Stimulated activated CD4-positive, alpha-beta T cell treated with anti-CD3 and anti-CD28 coated beads, Interleukin-4, amount 100 ng/mL, for 24 hours (primary cell): Measurements from ENCODE around the gene PCSK6.
"Not testable (repeated sequence)": the region's sequence is repeated elsewhere in the genome, so short reads cannot be mapped to it uniquely, and the experiment has no call there.

Experiments used
- DNase-seq: peaks from one replicate; pipeline ENCODE4 v3.0.0-alpha.2; 2020

PCSK6 gene

DNA sequence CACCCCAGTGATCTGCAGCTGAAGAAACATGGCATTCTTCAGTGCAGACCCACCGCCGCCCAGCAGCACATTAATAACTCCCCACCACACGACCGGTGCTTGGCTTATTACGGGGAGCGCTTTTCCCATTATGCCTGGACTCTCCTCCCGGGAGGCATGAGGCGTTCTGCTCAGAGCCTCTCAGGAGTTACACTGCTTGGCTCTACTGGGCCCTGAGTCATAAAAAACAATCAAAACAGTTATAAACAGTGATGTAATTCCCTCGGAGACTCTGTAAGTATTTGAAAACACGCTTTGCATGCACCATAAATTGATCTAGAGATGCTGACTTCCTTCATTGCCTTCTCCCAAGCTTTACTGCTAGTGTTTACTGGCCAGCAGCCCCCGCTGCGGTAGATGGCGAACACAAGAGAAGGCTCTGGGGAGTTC, 117.3 kb downstream of the PCSK6 start:
- no peak for DNase-seq

DNA sequence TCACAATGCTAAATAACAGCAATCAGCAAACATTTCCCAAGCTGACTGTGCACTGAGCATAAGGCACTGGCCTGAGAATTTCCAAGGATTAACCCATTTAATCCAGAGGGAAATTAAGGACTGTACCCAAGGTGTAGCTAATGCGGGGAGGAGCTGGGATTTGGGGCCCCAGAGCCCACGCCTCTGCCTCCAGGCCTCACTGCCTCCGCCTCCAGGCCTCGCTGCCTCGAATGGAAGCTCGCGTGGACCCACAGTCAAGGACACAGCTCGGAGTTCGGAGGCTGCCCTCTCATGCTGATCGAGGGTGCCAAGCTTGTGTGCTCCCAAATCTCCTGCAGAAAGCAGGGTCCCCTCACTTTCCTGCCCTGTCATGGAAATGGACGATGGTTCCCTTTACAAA, 118.0 kb downstream of the PCSK6 start:
- no peak for DNase-seq

DNA sequence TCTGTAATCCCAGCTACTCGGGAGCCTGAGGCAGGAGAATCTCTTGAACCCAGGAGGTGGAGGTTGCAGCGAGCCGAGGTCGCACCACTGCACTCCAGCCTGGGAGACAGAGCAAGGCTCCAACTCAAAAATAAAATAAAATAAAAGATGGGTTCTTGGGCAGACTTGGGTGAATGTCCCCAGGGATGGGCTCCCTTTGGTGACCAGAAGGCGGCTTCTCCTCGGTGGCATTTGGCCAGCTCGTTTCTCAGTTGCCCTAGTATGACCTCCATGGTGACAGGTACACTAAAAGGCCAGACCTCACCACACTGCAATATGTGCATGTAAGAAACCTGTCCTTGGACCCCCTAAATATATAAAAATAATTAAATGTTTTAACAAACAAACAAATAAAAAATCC, 118.4 kb downstream of the PCSK6 start:
- DNase-seq: no peak

DNA sequence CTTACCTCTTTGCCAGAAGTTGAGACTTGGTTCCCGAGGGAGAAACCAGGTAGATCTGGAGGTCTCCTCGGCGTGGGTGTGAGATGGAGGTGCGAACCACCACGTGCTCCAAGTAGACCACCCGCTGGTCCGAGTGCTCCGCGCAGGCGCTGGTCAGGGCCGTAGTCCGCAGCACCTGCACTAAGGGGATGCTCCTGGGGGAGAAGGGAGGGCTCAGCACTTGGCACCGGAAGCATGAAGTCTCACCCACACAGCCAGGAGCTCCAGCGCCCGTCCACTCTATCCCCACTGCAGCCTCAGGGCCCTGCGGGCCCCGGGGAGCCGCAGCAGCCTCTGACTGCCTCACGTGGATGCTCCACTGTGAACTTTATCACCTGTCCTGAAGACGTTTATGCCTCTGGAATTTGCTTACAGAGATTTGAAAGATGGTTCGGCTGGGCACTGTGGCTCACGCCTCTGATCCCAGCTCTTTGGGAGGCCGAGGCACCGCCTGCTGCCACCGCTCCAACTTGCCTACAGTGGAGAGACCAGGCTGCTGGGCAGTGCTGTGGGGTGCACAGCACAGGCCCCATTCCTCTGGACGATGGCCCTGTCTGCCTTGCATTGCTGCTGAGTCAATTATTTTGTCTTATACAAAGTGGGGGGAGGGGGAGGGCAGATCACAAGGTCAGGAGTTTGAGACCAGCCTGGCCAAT, 119.0 kb downstream of the PCSK6 start:
- no peak for DNase-seq

DNA sequence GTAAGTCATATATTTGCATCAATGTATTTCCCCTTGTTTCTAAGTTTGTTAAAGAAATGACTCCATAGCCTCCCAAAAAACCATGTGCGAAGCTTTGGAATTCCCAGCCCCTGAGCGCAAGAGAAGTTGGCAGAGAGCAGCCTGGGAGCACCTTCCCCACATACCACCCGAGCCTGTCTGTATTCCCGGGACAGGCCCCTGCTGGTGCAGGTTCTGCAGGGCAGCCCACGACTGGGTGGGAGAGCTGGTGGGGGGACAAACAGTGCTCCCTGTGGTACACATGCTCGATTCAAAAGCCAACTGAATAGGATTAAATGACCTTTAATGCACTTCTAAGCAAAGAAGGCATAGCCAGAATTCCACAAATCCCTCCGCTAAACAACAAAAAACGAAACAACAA, 119.8 kb downstream of the PCSK6 start:
- DNase-seq: no peak

DNA sequence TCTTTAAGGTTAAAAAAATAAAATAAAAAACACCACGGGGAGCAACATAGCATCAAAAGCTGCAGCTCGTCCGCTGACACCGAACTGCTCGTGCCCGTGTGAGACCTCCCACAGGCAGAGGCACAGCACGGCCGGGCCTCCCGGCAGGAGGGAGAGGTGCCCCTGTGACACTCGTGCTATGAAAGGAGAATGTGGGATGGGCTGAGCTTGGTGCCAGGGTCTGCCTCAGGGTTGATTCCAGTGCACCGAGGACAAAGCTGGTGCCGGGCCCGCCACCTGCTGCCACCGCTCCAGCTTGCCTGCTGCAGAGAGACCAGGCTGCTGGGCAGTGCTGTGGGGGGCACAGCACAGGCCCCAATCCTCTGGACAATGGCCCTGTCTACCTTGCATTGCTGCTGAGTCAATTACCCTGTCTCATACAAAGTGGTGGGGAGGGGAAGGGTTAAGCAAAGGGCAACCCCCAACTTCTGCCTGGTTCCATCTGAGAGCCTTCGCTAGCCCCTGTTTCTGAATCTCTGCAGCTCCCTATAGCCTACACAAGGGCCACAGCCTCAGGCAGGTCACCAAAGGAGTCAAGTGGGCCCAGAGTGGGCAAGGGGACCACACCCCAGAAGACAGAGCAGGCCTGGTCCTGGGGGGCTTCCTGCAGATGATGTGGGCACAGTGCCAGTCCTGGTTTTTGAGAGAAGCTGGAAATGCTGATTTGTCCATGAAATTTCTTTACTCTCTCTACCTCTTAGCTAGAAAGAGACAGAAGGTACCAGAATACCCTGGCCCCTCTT, 120.5 kb downstream of the PCSK6 start:
- no peak for DNase-seq

DNA sequence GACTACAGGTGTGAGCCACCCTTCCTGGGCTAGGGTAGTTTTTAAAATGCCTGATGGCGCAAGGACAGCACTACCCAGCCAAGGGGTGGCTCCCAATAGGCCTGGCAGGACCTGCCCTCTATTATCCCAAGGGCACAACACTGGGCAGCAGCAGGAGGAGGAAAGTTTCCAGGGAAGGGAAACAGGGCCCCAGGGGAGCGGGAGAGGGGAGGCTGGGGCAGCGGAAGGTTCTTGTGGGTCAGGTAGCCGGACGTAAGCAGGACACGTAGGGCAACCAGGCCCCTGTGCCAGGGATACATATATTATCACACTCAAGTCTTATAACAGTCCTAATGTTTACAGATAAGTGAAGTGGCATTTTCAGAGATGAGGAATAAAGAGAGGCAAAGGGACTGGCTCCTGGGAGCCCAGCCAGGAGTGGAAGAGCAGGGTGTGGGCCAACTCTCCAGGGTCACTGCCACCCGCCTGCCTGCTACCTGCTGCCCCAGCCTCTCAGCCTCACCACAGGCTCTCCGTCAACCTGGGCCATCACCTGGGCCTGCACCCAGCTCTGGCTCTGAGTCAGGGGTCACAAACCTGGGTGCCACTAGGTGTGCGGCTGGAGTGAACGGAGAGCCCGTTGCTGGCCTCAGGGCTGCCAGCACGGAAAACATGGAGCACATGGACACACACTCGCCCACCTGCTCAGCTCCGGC, 121.3 kb downstream of the PCSK6 start:
- no peak for DNase-seq

DNA sequence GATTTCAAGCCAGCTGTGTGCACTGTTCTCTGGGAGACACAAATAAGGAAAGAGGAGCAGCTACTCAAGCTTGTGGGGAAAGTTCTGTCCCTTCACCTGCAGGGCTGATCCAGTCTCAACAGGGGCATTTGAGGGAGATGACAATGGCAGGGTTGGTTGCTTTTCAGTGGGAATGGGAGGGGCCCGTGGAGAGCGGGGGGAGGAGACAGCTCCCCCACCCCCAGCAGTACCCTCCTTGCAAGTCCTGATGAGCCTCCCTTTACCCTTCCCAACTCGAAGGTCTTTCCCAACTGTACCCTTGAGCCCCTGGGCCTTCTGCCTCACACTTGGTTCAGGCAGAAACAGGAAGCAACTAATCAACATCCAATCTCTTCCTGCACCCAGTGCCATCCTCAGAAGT, 122.7 kb downstream of the PCSK6 start:
- no peak for DNase-seq

DNA sequence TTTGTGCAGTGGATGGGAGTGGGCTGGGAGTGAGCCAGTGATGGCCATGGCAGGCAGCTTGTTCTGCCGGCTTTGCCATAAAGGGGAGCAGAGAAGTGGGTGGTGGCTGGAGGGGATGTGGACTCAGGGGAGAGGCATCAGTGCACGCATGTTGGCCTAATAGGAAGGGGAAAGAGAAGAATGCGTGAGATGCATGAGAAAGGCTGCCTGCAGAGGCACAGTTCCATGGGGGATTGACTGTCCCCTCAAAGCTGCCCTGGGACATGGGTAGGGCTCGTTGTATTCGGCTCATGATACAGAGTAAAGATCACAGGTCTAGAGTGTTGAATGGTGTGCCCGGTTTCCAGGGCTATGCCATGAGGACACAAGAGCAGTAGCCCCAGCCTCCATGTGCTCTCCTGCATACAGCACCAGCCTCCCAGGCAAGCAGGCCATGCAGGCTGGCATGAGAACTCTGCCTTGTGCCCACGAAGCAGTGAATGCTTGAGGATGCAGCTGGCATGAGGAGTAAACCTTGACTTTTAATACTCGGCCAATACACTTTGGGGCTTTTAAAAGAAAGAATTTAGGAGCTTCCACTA, 126.4 kb downstream of the PCSK6 start:
- DNase-seq: no peak

DNA sequence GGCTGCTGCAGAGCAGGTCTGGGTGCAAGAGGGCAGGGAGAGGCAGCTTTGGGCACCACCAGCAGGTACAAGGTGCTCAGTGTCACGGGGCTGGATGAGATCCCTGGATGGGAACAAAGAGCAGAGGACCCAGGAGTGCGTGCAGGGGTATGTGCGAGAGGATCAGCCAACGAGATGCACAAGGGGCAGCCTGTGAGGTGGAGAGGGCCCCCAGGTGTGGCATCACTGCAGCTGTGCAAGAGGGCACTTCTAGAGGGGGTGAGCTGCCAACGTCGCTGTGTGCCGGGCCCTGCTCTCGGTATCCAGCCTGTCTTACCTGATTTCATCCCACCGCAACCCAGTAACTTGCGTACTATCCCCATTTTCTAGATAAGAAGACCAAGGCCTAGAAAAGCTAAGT, 127.1 kb downstream of the PCSK6 start:
- DNase-seq: no peak

DNA sequence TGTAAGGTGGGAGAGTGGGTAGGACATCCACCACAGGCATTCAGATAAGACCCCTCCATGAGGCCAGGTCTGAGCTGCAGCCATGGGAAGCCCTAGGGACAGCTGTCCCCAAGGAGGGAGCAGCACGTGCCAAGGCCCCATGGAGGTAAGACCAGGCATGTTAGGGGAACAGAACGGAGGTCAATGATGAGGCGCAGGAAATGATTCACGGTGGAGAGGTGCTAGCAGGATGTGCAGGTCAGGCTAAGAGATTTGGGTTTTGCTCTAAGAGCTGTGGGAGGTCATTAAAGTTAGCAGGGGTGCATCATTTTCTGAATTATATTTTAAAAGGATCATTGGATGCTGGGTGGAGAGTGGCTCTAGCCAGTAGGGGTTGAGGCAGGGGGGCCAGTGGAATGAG, 128.1 kb downstream of the PCSK6 start:
- no peak for DNase-seq

DNA sequence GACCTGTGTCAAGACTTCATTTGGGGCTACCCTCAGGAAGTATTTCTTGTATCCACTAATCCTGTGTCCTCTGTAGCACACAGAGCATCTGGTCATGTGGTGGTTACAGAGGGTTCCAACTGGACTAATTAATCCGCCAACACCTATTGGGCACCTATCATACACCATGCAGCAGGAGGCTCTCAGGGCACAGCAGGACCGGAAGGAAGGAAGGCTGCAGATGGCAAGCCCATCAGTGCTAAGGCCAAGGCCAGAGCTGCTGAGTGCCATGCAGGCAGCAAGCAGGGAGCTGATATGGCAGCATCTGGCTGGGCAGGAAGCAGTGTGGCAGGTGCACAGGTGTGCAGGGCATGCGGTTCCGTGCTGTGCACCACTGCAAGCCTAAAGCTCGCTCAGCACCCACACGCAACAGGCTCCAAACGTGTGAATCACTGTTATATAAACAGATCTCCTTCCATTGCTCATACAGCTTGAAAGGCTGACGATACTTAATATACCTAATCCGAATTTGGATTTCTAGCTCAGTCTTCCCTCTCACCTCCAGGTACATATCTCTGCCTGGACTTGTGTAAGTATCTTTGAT, 130.1 kb downstream of the PCSK6 start:
- DNase-seq: no peak

DNA sequence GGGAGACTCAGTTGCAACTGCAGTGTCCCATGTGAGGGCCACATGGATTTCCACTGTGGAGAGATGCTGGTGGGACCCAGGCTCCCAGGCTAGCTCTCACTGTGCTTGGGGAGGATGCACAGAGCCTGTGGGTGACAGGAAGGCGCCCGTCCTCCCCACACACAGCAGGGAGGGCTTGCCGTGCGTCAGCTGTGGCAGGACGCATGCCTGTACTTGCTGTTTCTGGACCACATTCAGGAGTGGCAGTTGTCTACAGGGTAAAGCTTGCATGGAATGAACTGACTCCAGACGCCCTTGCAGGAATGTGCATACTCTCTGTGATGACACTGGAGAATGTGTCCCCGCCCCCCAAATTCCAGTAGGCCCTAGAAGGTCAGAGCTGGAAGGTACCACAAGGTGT, 130.6 kb downstream of the PCSK6 start:
- DNase-seq: no peak

DNA sequence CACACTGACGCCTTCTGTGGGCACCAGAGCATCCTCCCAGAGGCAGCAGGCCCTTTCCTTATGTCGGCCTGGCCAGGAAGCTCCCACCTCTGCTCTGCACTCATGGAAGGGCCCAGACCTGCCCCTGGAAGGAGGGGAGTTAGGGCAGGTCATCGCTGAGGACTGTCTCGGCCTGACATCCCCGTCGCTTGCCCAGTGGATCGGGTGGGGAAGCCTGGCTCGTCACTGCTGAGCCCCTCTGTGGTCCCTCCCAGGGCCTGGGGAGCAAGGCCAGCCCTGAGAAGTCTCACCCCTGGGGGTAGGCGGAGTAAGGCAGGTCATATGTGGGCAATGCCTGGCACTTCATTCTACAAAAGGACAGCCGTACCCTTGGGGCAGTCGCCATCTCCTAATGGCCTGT, 131.6 kb downstream of the PCSK6 start:
- no peak for DNase-seq

DNA sequence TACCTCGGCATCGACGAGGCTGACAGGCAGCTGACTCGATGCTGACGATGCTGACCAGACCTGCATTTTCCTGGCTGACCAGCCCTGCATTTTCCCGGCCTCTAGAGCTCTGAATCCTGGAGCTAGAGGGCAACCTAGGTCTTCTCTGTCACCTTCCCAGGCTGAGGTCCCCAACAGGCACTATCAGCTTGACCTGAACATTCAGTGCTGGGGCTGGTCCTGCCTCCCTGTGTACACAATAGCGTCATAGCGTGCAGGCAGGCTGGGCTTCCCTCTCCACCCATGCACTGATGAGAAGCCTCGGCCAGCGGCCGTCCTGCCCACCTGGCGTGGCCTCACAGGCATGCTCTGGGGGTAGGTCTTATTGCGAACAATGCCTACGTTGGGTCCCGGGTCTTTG, 132.2 kb downstream of the PCSK6 start:
- DNase-seq: no peak

DNA sequence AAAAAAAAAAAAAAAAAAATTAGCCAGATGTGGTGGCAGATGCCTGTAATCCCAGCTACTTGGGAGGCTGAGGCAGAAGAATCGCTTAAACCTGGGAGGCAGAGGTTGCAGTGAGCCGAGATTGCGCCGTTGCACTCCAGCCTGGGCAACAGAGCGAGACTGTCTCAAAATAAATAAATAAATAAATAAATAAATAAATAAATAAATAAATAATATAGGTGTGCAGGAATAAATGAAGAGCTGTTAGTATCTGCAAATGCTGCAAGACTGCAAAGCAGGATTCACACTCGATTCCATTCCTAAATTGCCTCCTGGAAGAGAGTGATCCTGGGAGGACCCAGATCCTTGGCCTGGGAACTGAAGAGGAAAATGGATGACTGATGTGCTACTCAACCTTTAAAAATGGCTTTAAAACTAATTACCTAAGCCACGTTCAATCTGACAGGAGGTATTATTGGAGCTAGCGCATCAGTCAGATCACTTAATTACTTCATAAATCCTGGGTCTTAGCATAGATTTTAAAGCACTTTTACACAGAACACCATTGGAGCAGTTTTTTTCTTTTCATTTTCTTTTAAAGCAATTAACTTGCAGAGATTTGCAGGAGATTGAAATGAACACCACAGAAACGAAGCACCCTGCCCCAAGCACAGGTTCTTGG, 132.9 kb downstream of the PCSK6 start:
- not testable (repeated sequence) for DNase-seq

DNA sequence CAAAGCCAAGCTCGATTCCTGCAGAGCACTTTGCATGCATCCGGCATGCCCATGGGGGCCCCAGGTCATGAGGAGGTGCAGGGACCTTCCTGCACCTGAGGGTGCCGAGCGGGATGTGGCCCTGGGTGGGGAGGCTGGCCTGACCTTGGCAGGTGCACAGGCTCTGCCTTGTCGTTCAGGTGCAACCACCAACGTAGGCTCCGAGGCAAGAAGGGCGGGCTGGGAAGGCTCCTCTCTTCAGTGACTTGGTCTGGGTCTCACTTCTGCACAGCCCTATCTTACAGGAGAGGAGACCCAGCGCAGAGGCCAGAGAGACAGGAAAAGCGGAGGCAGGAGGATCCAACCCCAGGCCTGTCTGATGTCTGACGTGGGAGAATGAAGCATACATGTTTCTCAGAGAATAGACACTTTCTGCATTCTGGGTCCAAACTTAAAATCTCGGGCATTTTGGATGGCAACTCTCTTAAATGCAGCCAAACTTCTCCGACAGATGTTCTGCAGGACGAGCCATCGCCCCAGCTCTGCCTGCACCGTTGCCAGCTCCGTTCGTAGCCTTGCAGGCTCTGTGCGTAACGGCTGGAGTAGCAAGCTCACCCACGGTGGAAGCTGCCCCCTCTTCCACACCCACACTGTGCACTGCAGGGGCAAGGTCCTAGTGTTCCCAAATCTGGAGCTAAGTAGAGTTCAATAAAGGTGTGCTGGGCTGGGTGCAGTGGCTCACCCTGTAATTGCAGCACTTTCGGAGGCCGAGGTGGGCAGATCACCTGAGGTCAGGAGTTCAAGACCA, 133.6 kb downstream of the PCSK6 start:
- DNase-seq: no peak

DNA sequence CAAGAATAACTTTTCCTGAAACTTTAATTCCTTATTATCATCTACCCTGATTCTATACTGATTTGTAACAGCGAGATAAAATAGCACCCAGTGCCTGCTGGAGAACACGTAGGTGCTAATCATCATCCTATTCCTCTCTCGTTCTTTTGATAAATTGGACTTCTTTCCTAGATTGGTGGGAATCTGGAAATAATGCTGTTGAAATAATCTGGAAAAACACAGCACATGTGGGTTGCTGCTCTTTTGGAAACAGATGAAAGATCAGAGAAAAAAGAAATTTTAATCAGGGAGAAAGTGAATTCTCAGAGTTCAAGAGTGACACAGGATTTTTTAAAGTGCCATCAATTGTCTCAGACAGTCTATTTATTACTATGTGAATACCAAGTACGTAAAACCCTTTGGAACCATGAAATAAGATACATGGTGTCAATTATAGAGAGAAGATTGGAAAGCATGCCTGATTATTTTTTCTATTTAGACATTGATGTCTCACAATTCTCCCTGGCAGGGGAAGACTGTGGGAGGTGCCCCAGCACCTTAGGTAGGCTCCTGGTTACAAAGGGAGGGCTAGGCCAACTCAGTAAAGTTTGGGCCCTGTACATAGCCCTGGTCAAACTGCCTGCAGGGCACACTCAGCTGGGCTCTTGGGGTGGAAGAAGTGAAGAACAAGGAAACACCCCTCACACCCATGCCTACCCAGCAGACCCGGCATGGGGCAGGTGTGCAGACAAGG, 134.4 kb downstream of the PCSK6 start:
- DNase-seq: no peak

DNA sequence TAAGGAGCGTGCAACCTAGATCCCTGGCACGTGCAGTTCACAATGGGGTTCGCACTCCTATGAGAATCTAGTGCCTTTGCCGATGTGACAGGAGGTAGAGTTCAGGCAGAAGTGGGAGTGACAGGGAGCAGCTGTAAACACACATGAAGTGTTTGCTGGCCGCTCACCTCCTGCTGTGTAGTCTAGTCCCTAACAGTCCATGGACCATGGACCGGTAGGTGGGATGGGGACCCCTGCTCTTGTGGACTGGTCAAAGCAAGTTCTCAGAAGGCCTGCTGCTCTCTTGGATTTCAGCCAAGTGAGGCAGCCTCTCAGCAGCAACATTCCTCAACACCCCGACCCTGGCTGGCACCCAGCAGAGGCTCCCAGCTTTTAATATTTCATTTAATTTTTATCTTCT, 136.3 kb downstream of the PCSK6 start:
- no peak for DNase-seq

DNA sequence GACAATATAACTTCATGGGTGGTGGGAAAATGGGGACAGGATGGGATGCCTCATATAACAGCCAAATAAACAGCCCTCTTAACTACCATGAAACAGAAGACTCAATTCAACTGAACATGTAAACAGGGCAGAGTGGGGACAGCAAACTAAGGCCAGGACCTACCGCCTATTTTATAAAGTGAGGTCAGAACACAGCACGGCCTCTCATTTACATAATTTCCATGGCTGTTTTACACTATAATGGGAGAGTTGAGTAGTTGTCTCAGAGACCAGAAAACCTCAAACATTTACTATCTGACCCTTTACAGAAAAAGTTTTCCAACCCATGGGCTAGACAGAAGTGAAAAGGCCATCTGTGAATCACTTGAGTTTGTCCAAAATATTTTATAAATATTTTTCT, 137.8 kb downstream of the PCSK6 start:
- DNase-seq: no peak
